ENCODE measurements around the gene MSX1.

GRCh38 chr4:4865705-4866123 is 6.2 kb downstream of the MSX1 start:
- TF ChIP-seq POLR2AphosphoS5 (IDR thresholded peaks at IDR 0.05; ENCODE audit: low read depth, low read length) (no peak), TAF1 (IDR thresholded peaks at IDR 0.05; ENCODE audit: borderline replicate concordance, insufficient read depth, low read length) (no peak), REST (IDR thresholded peaks at IDR 0.05; ENCODE audit: insufficient read depth in 1 of 2, low read depth in 2 of 2, low read length in 2 of 2) (no peak), SIN3A (IDR thresholded peaks at IDR 0.05; ENCODE audit: borderline replicate concordance, insufficient read depth, low read length) (no peak)

Data from PFSK-1 (cell line).